ENCODE results near the gene ESRRA. TPM values are rescaled to one million over a fixed set of nuclear protein-coding genes. Genes with fewer than 3 reads are reported as not detected.

ESRRA gene
- total and polyA plus RNA-seq, 10 of the 15 experiments (the other 5 are each of a cell fraction or from before 2014, with no cell fraction given): 0.32 to 48.9 (median 12.6) TPM

- no peak for TF ChIP-seq KLF5 (IDR thresholded peaks at IDR 0.05; ENCODE audit: partially characterized antibody)
- TF ChIP-seq SREBF1 (IDR thresholded peaks at IDR 0.05; ENCODE audit: low read length): no peak
- no peak for TF ChIP-seq MLLT1 (IDR thresholded peaks at IDR 0.05)
- no peak for TF ChIP-seq CBFB (IDR thresholded peaks at IDR 0.05; ENCODE audit: low read depth)
- no peak for TF ChIP-seq MAX (IDR thresholded peaks at IDR 0.05; ENCODE audit: low read depth, low read length)
- no peak for TF ChIP-seq SRF (IDR thresholded peaks at IDR 0.05; ENCODE audit: low read depth in 2 of 2, low read length in 2 of 2)
- no peak for TF ChIP-seq MYB (IDR thresholded peaks at IDR 0.05; ENCODE audit: borderline replicate concordance, low read depth, low read length)
- TF ChIP-seq ZNF687 (IDR thresholded peaks at IDR 0.05): no peak
- no peak for TF ChIP-seq SREBF2 (IDR thresholded peaks at IDR 0.05; ENCODE audit: low read length)
- no peak for TF ChIP-seq DPF2 (IDR thresholded peaks at IDR 0.05)
- TF ChIP-seq PBX3 (IDR thresholded peaks at IDR 0.05; ENCODE audit: insufficient replicate concordance, low read depth, low read length): no peak
- TF ChIP-seq ASH2L (IDR thresholded peaks at IDR 0.05; ENCODE audit: borderline replicate concordance, low read depth): no peak
- TF ChIP-seq PML (IDR thresholded peaks at IDR 0.05; ENCODE audit: low read length): no peak
- TF ChIP-seq STAT3 (IDR thresholded peaks at IDR 0.05; ENCODE audit: low read depth, low read length): no peak
- 0 out of 2 replicates have a peak, but pooled peaks have one; percentile 31 for TF ChIP-seq IRF4 (IDR thresholded peaks at IDR 0.05; ENCODE audit: low read depth, low read length)
- 0 out of 2 replicates have a peak, but pooled peaks have one; percentile 11 for TF ChIP-seq CHD1 (IDR thresholded peaks at IDR 0.05; ENCODE audit: low read depth, low read length)
- TF ChIP-seq POU2F2 (IDR thresholded peaks at IDR 0.05; ENCODE audit: borderline replicate concordance, low read depth, low read length): no peak
- no peak for TF ChIP-seq GATAD2B (conservative IDR thresholded peaks at IDR 0.05; ENCODE audit: low read depth)
- no peak for TF ChIP-seq RFX5 (IDR thresholded peaks at IDR 0.05; ENCODE audit: low read depth, low read length)
- TF ChIP-seq MXI1 (IDR thresholded peaks at IDR 0.05; ENCODE audit: low read depth, low read length): no peak
- no peak for TF ChIP-seq YY1 (IDR thresholded peaks at IDR 0.05; ENCODE audit: low read depth, low read length)
- TF ChIP-seq SIX5 (IDR thresholded peaks at IDR 0.05; ENCODE audit: low read depth, low read length, severe bottlenecking): no peak
- no peak for TF ChIP-seq RBBP5 (conservative IDR thresholded peaks at IDR 0.05)
- no peak for TF ChIP-seq BMI1 (IDR thresholded peaks at IDR 0.05; ENCODE audit: borderline replicate concordance)
- 0 out of 2 replicates have a peak, but pooled peaks have one; percentile 7 for TF ChIP-seq MTA3 (IDR thresholded peaks at IDR 0.05; ENCODE audit: borderline replicate concordance, low read length)
- TF ChIP-seq ZNF622 (IDR thresholded peaks at IDR 0.05): no peak
- no peak; the same call in 1 of the 2 replicates for TF ChIP-seq SMAD5 (IDR thresholded peaks at IDR 0.05; ENCODE audit: low read depth)
- no peak for TF ChIP-seq GABPA (IDR thresholded peaks at IDR 0.05; ENCODE audit: low read depth)
Measured at GRCh38 chr11:64316672-64317324, 11.5 kb downstream of the ESRRA start (continued).
